SK-N-SH (cell line): ENCODE results near the gene PLCG2. TPM values are rescaled to one million over a fixed set of nuclear protein-coding genes. Genes with fewer than 3 reads are reported as not detected.

Experiments
- CTCF ChIA-PET: fragments of 300-600, 350-600 bp; formaldehyde crosslinking; extraction: SDS; loops from one replicate; lab custom pipeline; 2021; lab: Yijun Ruan, JAX
- POLR2A ChIA-PET: fragments of 350-600 bp; sonication (Branson Sonifier 250); formaldehyde crosslinking; extraction: SDS; loops from one replicate; lab custom pipeline; 2020; ENCODE audit warnings: antibody characterized with exemption, inconsistent platforms; lab: Yijun Ruan, JAX
- DNase-seq: peaks from one replicate; pipeline ENCODE4 v3.0.0; 2012
- H2AFZ ChIP-seq: fragments of 200-600 bp; sonication (generic); 2 replicates; pipeline ENCODE4 v1.8.1; 2016; ENCODE audit warnings: antibody characterized with exemption, mild to moderate bottlenecking, low read depth
- H3F3A ChIP-seq: fragments of 200-600 bp; sonication (generic); replicated peaks from 2 replicates; pipeline ENCODE3; 2016; ENCODE audit warnings: antibody characterized with exemption, mild to moderate bottlenecking; ENCODE audit not compliant: insufficient read depth
- H3K27ac ChIP-seq, 2 experiments: fragments of 200-500 bp in 1 of 2; fragments of 200-600 bp in 1 of 2; sonication (Bioruptor generic) in 1 of 2; sonication (generic), shearing (Covaris generic) in 1 of 2; 2 replicates each; pipeline versions ENCODE4 v1.5.1 to v1.6.1; 2014 to 2016; ENCODE audit warnings: low read depth in 2 of 2, inconsistent platforms in 1 of 2, low read length in 1 of 2, mild to moderate bottlenecking in 1 of 2, mixed read lengths in 1 of 2
- H3K27me3 ChIP-seq: fragments of 200-600 bp; sonication (generic), shearing (Covaris generic); 2 replicates; pipeline ENCODE4 v1.6.1; 2016; ENCODE audit warnings: mixed run types; ENCODE audit not compliant: insufficient read depth
- H3K36me3 ChIP-seq, 2 experiments: fragments of 200-500 bp in 1 of 2; fragments of 200-600 bp in 1 of 2; sonication (Bioruptor generic) in 1 of 2; sonication (generic) in 1 of 2; replicated peaks in 1 of 2; 2 replicates each; pipeline versions ENCODE3 to v1.5.1; 2014 to 2016; ENCODE audit warnings: low read length in 1 of 2, mild to moderate bottlenecking in 1 of 2; ENCODE audit not compliant: insufficient read depth in 2 of 2, control insufficient read depth in 1 of 2
- H3K4me1 ChIP-seq, 2 experiments: fragments of 200-500 bp in 1 of 2; fragments of 200-600 bp in 1 of 2; sonication (Bioruptor generic) in 1 of 2; sonication (generic), shearing (Covaris generic) in 1 of 2; 2 replicates each; pipeline versions ENCODE4 v1.5.1 to v1.6.1; 2014 to 2016; ENCODE audit warnings: low read depth in 1 of 2, low read length in 1 of 2, mixed run types in 1 of 2; ENCODE audit not compliant: insufficient read depth in 2 of 2, control insufficient read depth in 1 of 2
- H3K4me2 ChIP-seq: fragments of 200-600 bp; sonication (generic), shearing (Covaris generic); 2 replicates; pipeline ENCODE4 v1.6.1; 2017; ENCODE audit warnings: mixed run types
- H3K4me3 ChIP-seq, 2 experiments: fragments of 200-500 bp in 1 of 2; fragments of 200-600 bp in 1 of 2; sonication (Bioruptor generic) in 1 of 2; sonication (generic), shearing (Covaris generic) in 1 of 2; 2 replicates each; pipeline versions ENCODE4 v1.5.1 to v1.8.1; 2014 to 2016; ENCODE audit warnings: low read depth in 2 of 2, inconsistent platforms in 1 of 2, low read length in 1 of 2, mild to moderate bottlenecking in 1 of 2, mixed read lengths in 1 of 2, moderate library complexity in 1 of 2
- H3K79me2 ChIP-seq: fragments of 200-600 bp; sonication (generic); 2 replicates; pipeline ENCODE4 v1.8.1; 2017; ENCODE audit warnings: mild to moderate bottlenecking; ENCODE audit not compliant: insufficient read depth
- H3K9ac ChIP-seq: fragments of 200-600 bp; sonication (generic); 2 replicates; pipeline ENCODE4 v1.6.1; 2017; ENCODE audit warnings: mixed run types
- H3K9me2 ChIP-seq: fragments of 200-600 bp; sonication (generic); 2 replicates; pipeline ENCODE4 v1.6.1; 2017; ENCODE audit warnings: mixed run types
- H3K9me3 ChIP-seq: fragments of 200-600 bp; sonication (generic); 2 replicates; pipeline ENCODE4 v1.6.1; 2017; ENCODE audit warnings: mixed run types, mild to moderate bottlenecking, moderate library complexity
- H4K20me1 ChIP-seq: fragments of 200-600 bp; sonication (generic); 2 replicates; pipeline ENCODE4 v1.6.1; 2017; ENCODE audit warnings: mild to moderate bottlenecking, mixed run types; ENCODE audit not compliant: insufficient read depth
- ELF1 ChIP-seq: IDR thresholded peaks from 2 replicates; pipeline ENCODE4 v1.4.0; 2012
- EP300 ChIP-seq, 2 experiments: IDR thresholded peaks; 2 replicates each; pipeline versions ENCODE4 v1.4.0 to v1.6.1; 2012; ENCODE audit warnings: borderline replicate concordance in 1 of 2, low read depth in 1 of 2, low read length in 1 of 2
- FOXJ3 ChIP-seq: sonication (generic); formaldehyde crosslinking; IDR thresholded peaks from 2 replicates; pipeline ENCODE4 v1.5.1; 2020; ENCODE audit warnings: mild to moderate bottlenecking, missing genetic modification reagents
- GABPA ChIP-seq: IDR thresholded peaks from 2 replicates; pipeline ENCODE4 v1.4.0; 2012; ENCODE audit warnings: low read depth, mild to moderate bottlenecking
- GATA2 ChIP-seq: sonication (generic); formaldehyde crosslinking; IDR thresholded peaks from 2 replicates; pipeline ENCODE4 v1.5.0; 2020; ENCODE audit warnings: mild to moderate bottlenecking, missing genetic modification reagents
- JUND ChIP-seq: IDR thresholded peaks from 2 replicates; pipeline ENCODE4 v1.4.0; 2012
- MEF2A ChIP-seq: IDR thresholded peaks from 2 replicates; pipeline ENCODE4 v1.4.0; 2012; ENCODE audit warnings: low read depth, borderline replicate concordance
- MXI1 ChIP-seq: IDR thresholded peaks from 2 replicates; pipeline ENCODE4 v1.6.1; 2012; ENCODE audit warnings: mild to moderate bottlenecking, low read depth, low read length, improper control_type of control experiment
- POLR2AphosphoS5 ChIP-seq: IDR thresholded peaks from 2 replicates; pipeline ENCODE4 v1.6.1; 2012; ENCODE audit warnings: low read depth, low read length
- RAD21 ChIP-seq: IDR thresholded peaks from 2 replicates; pipeline ENCODE4 v1.6.1; 2012; ENCODE audit warnings: mild to moderate bottlenecking, low read length
- RCOR1 ChIP-seq: fragments of 150-350 bp; IDR thresholded peaks from 2 replicates; pipeline ENCODE4 v1.6.1; 2017; ENCODE audit warnings: antibody characterized with exemption, low read length
- SIN3A ChIP-seq: IDR thresholded peaks from 2 replicates; pipeline ENCODE4 v1.6.1; 2012; ENCODE audit warnings: low read depth, mild to moderate bottlenecking, low read length, moderate library complexity, borderline replicate concordance
- SMC3 ChIP-seq: IDR thresholded peaks from 2 replicates; pipeline ENCODE4 v1.6.1; 2012; ENCODE audit warnings: low read depth, low read length, improper control_type of control experiment
- TEAD4 ChIP-seq: IDR thresholded peaks from 2 replicates; pipeline ENCODE4 v1.4.0; 2012; ENCODE audit warnings: mild to moderate bottlenecking, borderline replicate concordance; ENCODE audit not compliant: insufficient read depth
- ZBTB33 ChIP-seq: IDR thresholded peaks from 2 replicates; pipeline ENCODE4 v1.4.0; 2012; ENCODE audit warnings: low read depth, borderline replicate concordance
- WGBS: methylation state at CpG from one replicate; pipeline ENCODE4 v1.1.6; 2017; ENCODE audit warnings: low lambda C conversion rate; 5-methylcytosine and 5-hydroxymethylcytosine counted together
- polyA plus RNA-seq, 3 experiments: library from polyadenylated mRNA; depleted of rRNA; stranded (reverse); fragments of >200 nt; gene quantifications; 2 replicates each; pipeline ENCODE4 v1.2.3, GENCODE V29; 2012
- TF ChIP-seq, protein P1 (sequence below): fragments of 200-600 bp; sonication (generic); IDR thresholded peaks from 2 replicates; pipeline ENCODE4 v1.6.1; 2017; ENCODE audit warnings: antibody characterized with exemption, mild to moderate bottlenecking, moderate library complexity
- TF ChIP-seq, protein P2 (sequence below): IDR thresholded peaks from 2 replicates; pipeline ENCODE4 v1.4.0; 2012; ENCODE audit warnings: low read depth
- TF ChIP-seq, protein P3 (sequence below): fragments of 150-350 bp; IDR thresholded peaks from 2 replicates; pipeline ENCODE4 v1.6.1; 2017; ENCODE audit warnings: antibody characterized with exemption, low read length, low read depth, borderline replicate concordance

PLCG2 gene
- polyA plus RNA-seq, 1 of the 3 experiments (the other 2 are of a cell fraction): 0.23 TPM

GRCh38 chr16:81855552-81856153 lies 76.6 kb downstream of the PLCG2 start:
- no peak overlapping the region for H2AFZ ChIP-seq
- H3K27me3 ChIP-seq: peaks cover 5% of the 10 kb centered on the region; the same call in 1 of the 2 replicates
- H3K9ac ChIP-seq: no peak overlapping the region
- ChIA-PET CTCF (interaction anchor here (0.6 to 2.9 kb wide), 3 partner anchors 19 to 82 kb away, joined by 3 to 19 read pairs (median 6); no protein-coding TSS in a partner anchor), POLR2A (no interaction called here)
- WGBS: 52% methylated on average over 8 of the region's 8 CpGs
- TF ChIP-seq, protein P1, sequence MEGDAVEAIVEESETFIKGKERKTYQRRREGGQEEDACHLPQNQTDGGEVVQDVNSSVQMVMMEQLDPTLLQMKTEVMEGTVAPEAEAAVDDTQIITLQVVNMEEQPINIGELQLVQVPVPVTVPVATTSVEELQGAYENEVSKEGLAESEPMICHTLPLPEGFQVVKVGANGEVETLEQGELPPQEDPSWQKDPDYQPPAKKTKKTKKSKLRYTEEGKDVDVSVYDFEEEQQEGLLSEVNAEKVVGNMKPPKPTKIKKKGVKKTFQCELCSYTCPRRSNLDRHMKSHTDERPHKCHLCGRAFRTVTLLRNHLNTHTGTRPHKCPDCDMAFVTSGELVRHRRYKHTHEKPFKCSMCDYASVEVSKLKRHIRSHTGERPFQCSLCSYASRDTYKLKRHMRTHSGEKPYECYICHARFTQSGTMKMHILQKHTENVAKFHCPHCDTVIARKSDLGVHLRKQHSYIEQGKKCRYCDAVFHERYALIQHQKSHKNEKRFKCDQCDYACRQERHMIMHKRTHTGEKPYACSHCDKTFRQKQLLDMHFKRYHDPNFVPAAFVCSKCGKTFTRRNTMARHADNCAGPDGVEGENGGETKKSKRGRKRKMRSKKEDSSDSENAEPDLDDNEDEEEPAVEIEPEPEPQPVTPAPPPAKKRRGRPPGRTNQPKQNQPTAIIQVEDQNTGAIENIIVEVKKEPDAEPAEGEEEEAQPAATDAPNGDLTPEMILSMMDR: no peak
- no peak for TF ChIP-seq ELF1
- TF ChIP-seq POLR2AphosphoS5: no peak
- no peak for TF ChIP-seq JUND
- no peak for TF ChIP-seq RAD21
- TF ChIP-seq ZBTB33: no peak
- no peak for TF ChIP-seq GABPA
- no peak for TF ChIP-seq TEAD4
- no peak for TF ChIP-seq MEF2A
- no peak for DNase-seq
- no peak overlapping the region for H3K4me2 ChIP-seq
- H3K9me3 ChIP-seq: no peaks in the 10 kb centered on the region
- no peaks in the 10 kb centered on the region for H3F3A ChIP-seq
- no peak overlapping the region for H3K27ac ChIP-seq
- no peaks in the 10 kb centered on the region for H4K20me1 ChIP-seq
- no peaks in the 10 kb centered on the region for H3K36me3 ChIP-seq
- no peaks in the 10 kb centered on the region for H3K4me1 ChIP-seq
- no peaks in the 10 kb centered on the region for H3K9me2 ChIP-seq
- H3K79me2 ChIP-seq: no peaks in the 10 kb centered on the region
- H3K4me3 ChIP-seq: no peak overlapping the region

DNA sequence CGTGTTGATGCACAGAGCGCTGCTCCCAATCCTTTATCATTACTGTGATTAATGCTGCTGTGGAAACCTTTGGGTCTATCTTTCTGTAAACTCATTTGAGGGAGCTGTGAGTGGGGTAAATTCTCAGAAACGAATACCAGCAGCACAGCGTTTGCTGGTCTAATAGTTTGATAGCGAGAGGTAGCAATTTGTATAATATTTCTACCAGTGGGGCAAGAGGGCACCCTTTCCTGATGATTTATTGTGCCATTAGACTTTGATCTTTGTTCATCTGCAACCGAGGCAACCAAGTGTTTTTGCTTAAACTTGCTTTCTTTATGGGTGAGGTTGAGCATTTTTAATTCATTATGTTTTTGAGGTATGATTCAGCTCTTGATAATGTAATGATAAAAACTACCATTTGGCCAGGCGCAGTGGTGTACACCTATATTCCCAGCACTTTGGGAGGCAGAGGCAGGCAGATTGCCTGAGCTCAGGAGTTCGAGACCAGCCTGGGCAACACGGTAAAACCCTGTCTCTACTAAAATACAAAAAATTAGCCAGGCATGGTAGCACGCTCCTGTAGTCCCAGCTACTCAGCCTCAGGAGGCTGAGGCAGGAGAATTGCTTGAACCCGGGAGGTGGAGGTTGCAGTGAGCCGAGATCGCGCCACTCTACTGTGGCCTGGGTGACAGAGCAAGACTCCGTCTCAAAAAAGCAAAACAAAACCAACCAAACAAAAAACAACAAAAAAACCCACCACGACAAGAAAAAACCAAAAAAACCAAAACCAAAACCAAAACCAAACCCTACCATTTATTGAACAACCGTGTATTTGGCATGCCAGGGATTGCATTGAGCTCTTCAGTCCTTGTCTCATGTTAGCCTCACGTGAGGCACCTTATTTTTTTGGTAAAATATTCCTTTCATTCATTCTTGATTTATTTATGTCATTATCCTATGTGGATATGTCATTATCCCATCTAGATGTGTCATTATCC lies 81.5 kb downstream of the PLCG2 start:
- Histone ChIP-seq H3F3A (no peaks in the 10 kb centered on the region), H3K79me2 (no peaks in the 10 kb centered on the region), H3K9ac (no peak overlapping the region), H4K20me1 (no peaks in the 10 kb centered on the region), H3K4me2 (no peak overlapping the region), H3K27me3 (peaks cover 14% of the 10 kb centered on the region; the same call in 1 of the 2 replicates), H3K9me3 (no peaks in the 10 kb centered on the region), H3K36me3 (no peaks in the 10 kb centered on the region), H2AFZ (no peak overlapping the region), H3K27ac (no peak overlapping the region), H3K4me1 (no peaks in the 10 kb centered on the region), H3K4me3 (no peak overlapping the region), H3K9me2 (no peaks in the 10 kb centered on the region)
- CTCF ChIA-PET: no interaction called here
- no peak for DNase-seq
- POLR2A ChIA-PET: no interaction called here
- WGBS: 52% methylated on average over 18 of the region's 18 CpGs
- TF ChIP-seq POLR2AphosphoS5 (no peak), ELF1 (no peak), GATA2 (no peak), JUND (no peak), RCOR1 (no peak), TEAD4 (no peak), MXI1 (no peak), SIN3A (no peak), EP300 (IDR thresholded peaks at IDR 0.05; ENCODE audit: borderline replicate concordance in 1 of 2, low read depth in 1 of 2, low read length in 1 of 2) (no peak), ZBTB33 (no peak), SMC3 (no peak), FOXJ3 (CRISPR knock-in tag) (no peak)
- TF ChIP-seq, protein P2, sequence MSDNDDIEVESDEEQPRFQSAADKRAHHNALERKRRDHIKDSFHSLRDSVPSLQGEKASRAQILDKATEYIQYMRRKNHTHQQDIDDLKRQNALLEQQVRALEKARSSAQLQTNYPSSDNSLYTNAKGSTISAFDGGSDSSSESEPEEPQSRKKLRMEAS: no peak
- TF ChIP-seq, protein P3, sequence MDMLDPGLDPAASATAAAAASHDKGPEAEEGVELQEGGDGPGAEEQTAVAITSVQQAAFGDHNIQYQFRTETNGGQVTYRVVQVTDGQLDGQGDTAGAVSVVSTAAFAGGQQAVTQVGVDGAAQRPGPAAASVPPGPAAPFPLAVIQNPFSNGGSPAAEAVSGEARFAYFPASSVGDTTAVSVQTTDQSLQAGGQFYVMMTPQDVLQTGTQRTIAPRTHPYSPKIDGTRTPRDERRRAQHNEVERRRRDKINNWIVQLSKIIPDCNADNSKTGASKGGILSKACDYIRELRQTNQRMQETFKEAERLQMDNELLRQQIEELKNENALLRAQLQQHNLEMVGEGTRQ: no peak
